Esophagus (tissue), 2 donors: ENCODE results near the gene COG5. TPM values are rescaled to one million over a fixed set of nuclear protein-coding genes. Genes with fewer than 3 reads are reported as not detected.
A peak's percentile ranks its signal among the peaks of the same experiment; 100 is the strongest.

Experiments
- H3K27ac ChIP-seq, 2 donors: one replicate each; pipeline ENCODE4 v1.5.1; 2013; ENCODE audit warnings: low read depth in 2 of 2, mild to moderate bottlenecking in 2 of 2, inconsistent platforms in 1 of 2, low read length in 1 of 2, moderate library complexity in 1 of 2
- H3K27me3 ChIP-seq, 2 donors: one replicate each; pipeline ENCODE4 v1.6.1; 2013; ENCODE audit warnings: low read length in 2 of 2, control low read depth in 1 of 2, mild to moderate bottlenecking in 1 of 2; ENCODE audit not compliant: insufficient read depth in 2 of 2, control insufficient read depth in 1 of 2
- H3K36me3 ChIP-seq, 2 donors: one replicate each; pipeline ENCODE4 v1.6.1; 2013; ENCODE audit warnings: low read length in 1 of 2; ENCODE audit not compliant: control insufficient read depth in 2 of 2, insufficient read depth in 2 of 2
- H3K4me1 ChIP-seq, 2 donors: one replicate each; pipeline ENCODE4 v1.6.1; 2013; ENCODE audit warnings: low read length in 1 of 2; ENCODE audit not compliant: control insufficient read depth in 2 of 2, insufficient read depth in 2 of 2
- H3K4me3 ChIP-seq, 2 donors: one replicate each; pipeline ENCODE4 v1.5.1; 2013; ENCODE audit warnings: low read length in 2 of 2, mild to moderate bottlenecking in 2 of 2, low read depth in 1 of 2, moderate library complexity in 1 of 2
- H3K9me3 ChIP-seq, 2 donors: one replicate each; pipeline ENCODE4 v1.6.1; 2013; ENCODE audit warnings: mild to moderate bottlenecking in 2 of 2, low read depth in 1 of 2, low read length in 1 of 2, moderate library complexity in 1 of 2; ENCODE audit not compliant: control insufficient read depth in 2 of 2, insufficient read depth in 1 of 2
- WGBS, 2 donors: extraction: QIAGEN DNeasy Blood & Tissue Kit; methylation state at CpG; one replicate each; pipeline ENCODE4 v1.1.7; 2013; 5-methylcytosine and 5-hydroxymethylcytosine counted together
- polyA plus RNA-seq, 2 donors: library from polyadenylated mRNA; stranded (reverse); fragments of 200-250 nt; gene quantifications; one replicate each; pipeline ENCODE4 v1.2.3, GENCODE V29; 2013
- donor health status: healthy with polysubstance abuse.
- donor health status: Bipolar disorder and iron deficiency.

Gene COG5
- polyA plus RNA-seq, 2 donors = 4.3 to 7.2 TPM

- Histone ChIP-seq H3K9me3 (no peaks in the 10 kb centered on the region), H3K4me3 (peak overlapping the region; percentile 97 to 99), H3K4me1 (no peaks in the 10 kb centered on the region), H3K27ac (peak overlapping the region; percentile 99 to 100), H3K27me3 (no peaks in the 10 kb centered on the region), H3K36me3 (peaks cover 0 to 2% of the 10 kb centered on the region in 2 donors)
- 0 to 1% methylated on average over 61 to 73 of the region's 73 CpGs for WGBS, 2 donors
Observed at GRCh38 chr7:107169120-107170050, 394.3 kb downstream of the COG5 start.

GRCh38 chr7:107168233-107169119 is 395.2 kb downstream of the COG5 start, which contains the start of gene HBP1:
Gene HBP1, plus strand, starts transcription at chr7:107169003. Its CDS starts 10,891 bp downstream, at chr7:107179894.
- Histone ChIP-seq H3K27me3 (no peaks in the 10 kb centered on the region), H3K4me1 (no peaks in the 10 kb centered on the region), H3K36me3 (peaks cover 0 to 2% of the 10 kb centered on the region in 2 donors), H3K9me3 (no peaks in the 10 kb centered on the region), H3K27ac (peak within 1 kb of the TSS; percentile 100), H3K4me3 (peak within 1 kb of the TSS; percentile 97 to 99)
- WGBS, 2 donors = 0% methylated on average over 44 of the region's 44 CpGs

- H3K27ac ChIP-seq = peak overlapping the region; percentile 100
- peaks cover 0 to 2% of the 10 kb centered on the region in 2 donors for H3K36me3 ChIP-seq
- no peaks in the 10 kb centered on the region for H3K9me3 ChIP-seq
- H3K4me1 ChIP-seq = no peaks in the 10 kb centered on the region
- 0 to 1% methylated on average over 15 of the region's 15 CpGs for WGBS, 2 donors
- H3K4me3 ChIP-seq = peak overlapping the region; percentile 62 to 67
- no peaks in the 10 kb centered on the region for H3K27me3 ChIP-seq
Observed at GRCh38 chr7:107167483-107168232, 396.1 kb downstream of the COG5 start.

- 37% methylated on average over 5 of the region's 5 CpGs for WGBS, 2 donors
- Histone ChIP-seq H3K27ac (peak overlapping the region in 1 of 2 donors; percentile 100), H3K36me3 (peaks cover 0 to 2% of the 10 kb centered on the region in 2 donors), H3K4me1 (no peaks in the 10 kb centered on the region), H3K4me3 (peak overlapping the region in 1 of 2 donors; percentile 62), H3K9me3 (no peaks in the 10 kb centered on the region), H3K27me3 (no peaks in the 10 kb centered on the region)
Observed at GRCh38 chr7:107166736-107167426, 396.8 kb downstream of the COG5 start.

GRCh38 chr7:107165341-107165740 is 398.4 kb downstream of the COG5 start:
- no peak overlapping the region for H3K4me3 ChIP-seq
- H3K4me1 ChIP-seq = no peaks in the 10 kb centered on the region
- WGBS, 2 donors = 79% methylated on average over 3 of the region's 3 CpGs
- H3K9me3 ChIP-seq = no peaks in the 10 kb centered on the region
- H3K27ac ChIP-seq = no peak overlapping the region
- no peaks in the 10 kb centered on the region for H3K27me3 ChIP-seq
- H3K36me3 ChIP-seq = no peaks in the 10 kb centered on the region

GRCh38 chr7:107164092-107164491 is 399.6 kb downstream of the COG5 start:
- Histone ChIP-seq H3K4me3 (no peak overlapping the region), H3K27me3 (no peaks in the 10 kb centered on the region), H3K9me3 (no peaks in the 10 kb centered on the region), H3K27ac (no peak overlapping the region), H3K36me3 (no peaks in the 10 kb centered on the region), H3K4me1 (no peaks in the 10 kb centered on the region)
- WGBS, 2 donors = 48 to 54% methylated on average over 2 of the region's 2 CpGs

GRCh38 chr7:107162475-107162874 is 401.2 kb downstream of the COG5 start:
- 71 to 74% methylated on average over 5 of the region's 5 CpGs for WGBS, 2 donors
- no peaks in the 10 kb centered on the region for H3K36me3 ChIP-seq
- H3K4me3 ChIP-seq = no peak overlapping the region
- H3K27ac ChIP-seq = no peak overlapping the region
- H3K27me3 ChIP-seq = no peaks in the 10 kb centered on the region
- no peaks in the 10 kb centered on the region for H3K4me1 ChIP-seq
- no peaks in the 10 kb centered on the region for H3K9me3 ChIP-seq

- H3K9me3 ChIP-seq = no peaks in the 10 kb centered on the region
- no peak overlapping the region for H3K4me3 ChIP-seq
- no peak overlapping the region for H3K27ac ChIP-seq
- H3K36me3 ChIP-seq = no peaks in the 10 kb centered on the region
- WGBS, 2 donors = 83 to 87% methylated on average over 3 of the region's 3 CpGs
- no peaks in the 10 kb centered on the region for H3K4me1 ChIP-seq
- H3K27me3 ChIP-seq = no peaks in the 10 kb centered on the region
Observed at GRCh38 chr7:107161415-107161814, 402.3 kb downstream of the COG5 start.
